GM18951 (cell line): ENCODE data around the gene GPC1.

Experiments
- POLR2A ChIP-seq: IDR thresholded peaks from 4 replicates; pipeline ENCODE4 v1.6.1; 2011; ENCODE audit warnings: mild to moderate bottlenecking; ENCODE audit not compliant: insufficient read length, insufficient read depth; ENCODE audit errors: extremely low read depth
- in situ Hi-C: fragments of 300-500 bp; cut with MboI; formaldehyde crosslinking; loops from one replicate; pipeline ENCODE4 v1.12.0; 2022; ENCODE audit warnings: low sequenced_read_pairs, mixed read lengths, inconsistent platforms; ENCODE audit not compliant: unreplicated experiment

Gene GPC1

DNA sequence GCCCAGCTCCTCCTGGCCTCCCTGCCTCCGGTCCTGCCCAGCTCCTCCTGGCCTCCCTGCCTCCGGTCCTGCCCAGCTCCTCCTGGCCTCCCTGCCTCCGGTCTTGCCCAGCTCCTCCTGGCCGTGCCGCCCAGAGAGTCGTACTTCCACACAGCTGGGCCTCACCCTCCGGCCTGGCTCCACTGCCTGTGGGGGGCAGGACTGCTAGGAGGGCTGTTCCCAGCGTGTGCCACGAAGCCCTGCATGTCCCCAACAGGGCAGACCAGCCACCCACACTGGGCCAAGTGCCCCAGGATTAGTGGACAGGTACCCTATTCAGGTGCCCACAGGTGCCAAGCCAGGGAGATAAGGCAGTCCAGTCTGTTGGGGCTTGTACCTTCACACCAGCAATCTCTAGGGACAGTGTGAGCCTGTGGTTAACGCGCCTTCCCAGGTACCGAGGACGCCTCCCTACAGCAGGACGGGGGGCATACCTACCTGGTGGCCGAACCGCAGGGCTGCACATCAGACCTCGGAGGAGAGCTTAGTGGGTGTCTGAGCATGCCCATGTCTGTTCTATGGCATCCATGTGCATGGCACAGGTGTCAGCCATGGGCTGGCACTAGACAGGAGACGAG lies 5.3 kb downstream of the GPC1 start:
- no peak for TF ChIP-seq POLR2A

DNA sequence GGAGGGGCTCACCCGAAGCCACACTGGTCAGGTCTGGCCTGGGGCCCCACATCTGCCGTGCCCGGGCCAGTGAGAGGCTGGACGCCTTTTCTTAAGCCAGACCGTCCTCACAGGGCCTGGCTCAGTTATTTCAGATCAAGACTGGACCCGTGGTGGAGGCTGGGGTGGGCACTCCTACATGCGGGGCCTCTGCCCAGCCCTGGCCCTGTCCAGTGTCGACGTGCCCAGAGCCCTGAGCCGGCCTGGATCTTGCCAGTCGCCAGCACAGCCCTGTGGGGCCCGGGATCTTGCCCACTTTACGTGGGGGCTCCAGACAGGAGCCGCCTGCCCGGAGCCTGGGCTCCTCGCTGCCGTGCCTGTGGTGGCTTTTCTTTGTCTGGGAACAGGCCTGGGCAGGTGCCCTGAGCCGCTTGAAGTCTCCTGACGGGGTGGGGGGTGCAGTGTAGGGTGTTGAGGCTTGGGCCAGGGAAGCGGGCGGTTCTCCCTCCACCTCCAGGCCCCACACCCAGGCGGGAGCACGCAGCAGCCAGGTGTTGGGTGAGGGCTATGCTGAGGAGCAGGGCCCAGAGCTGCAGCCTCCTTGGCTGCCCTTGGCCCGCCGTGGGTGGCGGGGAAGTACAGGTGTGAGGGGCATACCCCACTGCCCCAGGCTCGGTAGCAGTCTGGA lies 6.0 kb downstream of the GPC1 start:
- in situ Hi-C loops, result no loop called here
- TF ChIP-seq POLR2A, result no peak

More for the DNA sequence above, 5.3 kb downstream of the GPC1 start:
- in situ Hi-C loops, result no loop called here

DNA sequence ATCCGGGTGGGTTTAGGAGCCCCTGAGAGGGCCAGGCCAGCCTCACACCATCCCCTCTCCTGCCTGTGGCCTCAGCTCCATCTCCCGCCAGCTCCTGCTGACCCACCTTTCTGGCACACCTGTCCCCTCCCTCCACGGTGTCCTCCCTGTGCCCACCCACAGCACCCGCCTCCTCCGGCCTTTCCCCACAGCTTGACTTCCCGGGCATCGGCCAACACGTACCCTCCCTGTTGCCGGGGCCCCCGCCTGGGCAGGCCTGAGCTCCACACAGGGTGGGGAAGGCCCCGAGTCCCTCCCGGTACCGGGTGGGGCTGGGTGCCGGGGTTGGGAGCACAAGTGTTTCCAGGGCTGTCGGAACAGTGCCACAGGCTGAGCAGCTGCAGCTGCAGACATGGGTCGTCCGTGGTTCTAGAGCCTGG lies 6.5 kb downstream of the GPC1 start:
- in situ Hi-C loops, result no loop called here
- TF ChIP-seq POLR2A, result no peak

DNA sequence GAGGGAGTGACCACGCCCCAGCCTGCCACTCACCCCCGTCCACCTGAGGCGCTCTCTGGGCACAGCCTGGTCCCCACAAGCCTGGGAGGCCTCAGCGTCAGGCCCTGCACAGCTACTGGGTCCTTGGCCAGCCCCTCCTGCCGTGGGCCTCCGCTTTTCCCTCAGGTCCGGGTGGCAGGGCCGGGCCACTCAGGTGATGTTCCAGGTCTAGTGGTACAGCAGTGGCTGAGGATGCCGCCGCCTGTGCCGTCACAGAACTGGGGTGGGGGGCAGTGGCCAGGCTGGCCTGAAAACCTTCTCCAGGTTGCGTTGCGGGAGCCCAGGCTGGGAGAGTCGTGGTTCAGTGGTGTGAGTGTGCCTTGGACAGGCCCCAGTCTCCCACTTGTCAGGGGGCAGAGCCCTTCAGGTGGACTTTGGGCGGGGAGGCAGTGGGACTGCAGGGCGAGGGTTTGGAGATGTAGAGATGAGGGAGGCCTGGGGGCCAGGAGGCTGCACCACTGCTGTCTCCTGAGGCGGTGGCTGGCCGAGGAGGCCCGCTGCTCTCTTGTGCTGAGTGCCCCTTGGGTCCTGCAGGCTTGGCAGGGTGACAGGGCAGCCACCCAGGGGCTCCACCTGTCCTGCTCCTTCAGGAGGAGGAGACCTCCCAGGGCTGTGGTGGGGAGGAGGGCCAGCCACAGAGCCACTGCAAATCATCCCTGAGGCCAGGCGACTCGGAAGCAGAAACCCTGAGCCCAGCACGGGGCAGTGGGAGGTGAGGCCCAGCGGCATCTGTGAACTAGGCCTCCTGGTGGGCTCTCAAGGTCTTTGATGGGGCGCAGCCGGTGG lies 7.6 kb downstream of the GPC1 start:
- no peak for TF ChIP-seq POLR2A
- in situ Hi-C loops, result no loop called here

DNA sequence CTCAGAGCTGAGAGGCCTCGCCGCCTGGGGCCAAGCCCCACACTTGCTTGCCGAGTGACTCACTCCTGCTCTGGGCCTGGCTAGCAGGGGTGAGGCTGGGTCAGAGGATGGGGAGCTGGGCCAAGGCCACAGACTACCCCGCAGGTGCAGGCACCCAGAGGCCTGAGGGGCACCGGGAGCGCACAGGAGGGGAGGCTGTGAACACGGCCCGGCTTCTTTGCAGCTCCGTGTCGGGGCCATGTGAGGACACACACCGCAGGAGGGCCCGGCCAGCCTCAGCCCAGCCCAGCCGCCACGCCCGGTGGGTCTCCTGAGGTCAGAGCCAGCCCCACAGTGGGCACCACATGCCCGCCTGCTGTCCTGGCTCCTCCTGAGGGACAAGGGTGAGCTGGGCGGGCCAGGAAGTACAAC lies 8.4 kb downstream of the GPC1 start:
- no peak for TF ChIP-seq POLR2A
- in situ Hi-C loops, result no loop called here

DNA sequence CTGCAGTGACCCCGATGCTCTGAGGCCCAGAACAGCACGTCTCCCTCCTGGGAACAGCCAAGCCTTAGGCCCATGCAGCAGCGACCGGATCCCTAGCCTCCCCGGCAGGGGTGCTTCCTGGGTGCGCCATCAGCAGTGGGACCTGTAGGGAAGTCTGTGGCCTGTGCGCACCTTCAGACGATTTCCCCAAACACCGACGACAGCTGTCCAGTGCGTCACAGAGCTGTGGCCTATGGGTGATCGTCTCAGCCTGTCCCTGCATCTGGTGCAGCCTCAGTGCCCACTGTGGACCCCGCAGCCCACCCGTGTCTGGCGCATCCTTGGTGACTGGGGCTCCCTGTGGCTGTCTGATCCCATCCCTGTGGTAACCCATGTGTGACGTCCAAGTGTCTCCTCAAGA lies 9.0 kb downstream of the GPC1 start:
- in situ Hi-C loops, result no loop called here
- TF ChIP-seq POLR2A, result no peak

DNA sequence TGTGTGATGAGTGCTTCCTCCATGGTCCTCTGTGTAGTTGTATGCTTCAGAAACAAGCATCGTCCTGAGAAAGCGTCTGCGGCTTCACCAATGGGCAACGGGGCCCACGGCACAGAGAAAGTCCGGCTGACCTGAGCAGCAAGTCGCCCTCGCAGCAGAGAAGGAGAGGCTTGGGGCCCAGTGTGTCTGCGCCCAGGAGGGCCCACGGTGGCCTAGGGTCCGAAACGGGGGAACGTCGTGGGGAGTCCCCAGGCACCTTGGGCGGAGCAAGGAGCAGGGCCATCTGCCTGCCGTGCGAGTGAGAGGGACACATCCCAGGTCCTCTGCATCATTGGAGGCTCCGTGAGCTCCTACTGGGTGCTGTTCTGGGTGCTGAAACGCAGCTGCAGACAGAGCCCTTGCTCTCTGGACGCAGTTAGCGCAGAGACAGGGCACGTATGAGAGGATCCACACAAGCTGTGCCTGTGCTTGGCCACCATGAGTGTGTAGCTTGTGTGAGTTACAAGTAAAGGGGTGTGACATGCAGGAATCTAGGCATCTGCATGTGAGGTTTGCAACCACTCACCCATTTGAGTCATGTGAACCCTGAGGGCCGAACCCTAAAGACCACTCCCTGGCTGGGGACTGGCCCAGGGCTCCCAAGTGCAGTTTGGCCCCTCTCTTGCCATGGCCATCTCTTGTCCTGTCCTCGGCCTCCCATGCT lies 10.6 kb downstream of the GPC1 start:
- no peak for TF ChIP-seq POLR2A
- in situ Hi-C loops, result no loop called here

DNA sequence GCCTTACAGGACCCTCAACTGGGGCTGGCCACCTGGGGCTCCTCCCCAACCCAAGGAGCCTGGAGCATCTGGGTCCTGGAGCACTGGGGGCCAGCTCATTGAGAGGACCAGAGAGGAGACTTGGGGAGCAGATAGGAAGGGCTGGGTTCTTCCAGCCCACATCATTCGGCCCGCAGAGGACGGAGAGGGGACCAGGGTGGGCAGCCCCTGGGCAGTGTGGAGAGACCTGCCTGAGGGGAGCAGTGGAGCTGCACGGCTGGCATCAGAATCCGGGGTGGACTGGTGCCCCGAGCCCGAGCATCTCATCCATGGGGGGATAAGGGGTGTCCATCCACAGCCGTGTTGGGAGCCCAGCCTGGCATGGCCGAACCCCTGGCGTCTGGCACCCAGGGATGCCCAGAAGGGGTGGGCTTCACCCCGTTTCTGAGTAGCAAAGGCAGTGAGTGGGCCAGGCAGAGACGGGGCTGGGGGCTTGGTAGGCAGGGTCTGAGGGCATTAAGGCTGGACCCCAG lies 11.3 kb downstream of the GPC1 start:
- in situ Hi-C loops, result no loop called here
- no peak for TF ChIP-seq POLR2A

DNA sequence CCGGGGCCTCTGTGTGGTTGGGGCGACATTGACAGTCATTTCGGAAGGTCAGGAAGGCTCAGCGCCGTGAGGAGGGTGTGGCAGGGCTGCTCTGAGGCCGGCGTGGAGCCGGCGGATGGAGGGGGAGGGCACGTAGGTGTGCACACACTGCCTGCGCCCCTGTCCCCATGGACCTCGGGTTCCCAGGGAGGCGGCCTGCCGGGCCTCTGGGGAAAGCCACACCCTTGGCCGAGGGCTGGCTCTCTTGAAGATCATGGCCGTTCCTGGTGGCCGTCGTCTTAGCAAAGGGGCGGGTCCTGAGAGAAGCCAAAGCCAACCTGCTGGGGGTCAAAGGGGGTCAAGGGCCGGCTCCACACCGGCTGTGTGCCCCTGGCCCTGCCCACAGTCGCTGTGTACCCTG lies 11.9 kb downstream of the GPC1 start:
- in situ Hi-C loops, result no loop called here
- no peak for TF ChIP-seq POLR2A

DNA sequence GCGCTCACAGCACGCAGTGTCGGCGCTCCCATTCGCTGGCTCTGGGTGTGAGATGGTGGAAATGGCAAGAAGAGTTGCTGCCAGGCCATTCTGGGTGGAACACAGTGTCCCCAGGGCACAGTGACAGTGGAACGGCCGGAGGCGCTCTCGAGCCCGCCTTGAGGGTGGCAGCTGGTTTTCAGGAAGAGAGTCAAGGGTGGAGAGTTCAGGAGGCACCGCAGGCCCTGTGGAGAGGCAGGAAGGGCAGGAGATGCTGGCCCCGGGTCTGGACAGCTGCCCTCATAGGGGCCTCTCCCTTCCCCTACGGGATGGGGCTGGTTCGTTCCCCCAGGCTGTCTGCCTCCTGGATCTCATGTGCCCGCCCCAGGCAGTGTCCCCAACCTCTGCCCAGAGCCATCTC lies 12.5 kb downstream of the GPC1 start:
- TF ChIP-seq POLR2A, result no peak
- in situ Hi-C loops, result no loop called here

DNA sequence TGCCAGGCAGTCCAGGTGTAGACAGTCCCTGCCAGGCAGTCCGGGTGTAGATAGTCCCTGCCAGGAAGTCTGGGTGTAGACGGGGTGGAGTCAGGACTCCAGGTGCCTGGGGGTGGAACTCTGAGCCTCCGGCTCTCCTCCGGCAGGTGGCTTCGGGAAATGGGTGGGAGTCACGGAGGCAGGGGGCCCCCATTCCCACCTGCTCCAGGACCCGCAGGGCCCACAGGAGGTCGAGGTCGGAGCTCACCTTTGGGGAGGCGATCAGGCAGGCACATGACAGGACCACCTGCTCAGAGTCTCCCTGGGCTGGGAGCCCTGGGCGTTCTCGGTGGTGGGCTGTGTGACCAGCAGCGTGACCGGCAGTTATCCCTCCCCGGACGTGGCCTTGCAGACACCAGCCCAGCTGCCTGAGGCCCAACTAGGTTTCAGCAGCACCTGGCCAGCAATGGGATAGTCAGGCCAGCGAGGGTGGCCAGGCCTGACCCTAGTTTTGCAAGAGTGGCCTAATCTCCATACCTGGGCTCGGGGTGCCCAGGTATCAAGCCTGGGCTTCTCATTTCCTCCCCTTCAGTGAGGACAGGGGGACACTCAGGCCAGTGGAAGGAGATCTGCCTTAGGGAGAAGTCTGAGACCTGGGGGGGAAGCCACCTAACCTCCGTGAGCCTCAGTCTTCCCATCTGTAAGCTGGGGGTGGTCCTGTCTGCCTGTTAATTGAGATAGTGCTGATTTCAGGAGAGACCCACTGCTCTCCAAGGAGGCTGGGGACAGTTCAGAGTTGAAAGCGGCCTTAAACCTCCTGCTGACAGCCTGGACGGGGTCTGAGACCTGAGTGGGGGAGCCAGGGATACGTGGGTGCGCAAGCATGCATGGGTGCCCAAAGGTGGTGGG lies 13.2 kb downstream of the GPC1 start:
- in situ Hi-C loops, result no loop called here
- no peak for TF ChIP-seq POLR2A
